ENCODE measurements around the gene NRARP. TPM values are rescaled to one million over a fixed set of nuclear protein-coding genes. Genes with fewer than 3 reads are reported as not detected.

The NRARP gene
- total and polyA plus RNA-seq, 2 of the 13 experiments (the other 11 are each of a cell fraction or from before 2014, with no cell fraction given) = 0.22 to 0.46 TPM

DNA sequence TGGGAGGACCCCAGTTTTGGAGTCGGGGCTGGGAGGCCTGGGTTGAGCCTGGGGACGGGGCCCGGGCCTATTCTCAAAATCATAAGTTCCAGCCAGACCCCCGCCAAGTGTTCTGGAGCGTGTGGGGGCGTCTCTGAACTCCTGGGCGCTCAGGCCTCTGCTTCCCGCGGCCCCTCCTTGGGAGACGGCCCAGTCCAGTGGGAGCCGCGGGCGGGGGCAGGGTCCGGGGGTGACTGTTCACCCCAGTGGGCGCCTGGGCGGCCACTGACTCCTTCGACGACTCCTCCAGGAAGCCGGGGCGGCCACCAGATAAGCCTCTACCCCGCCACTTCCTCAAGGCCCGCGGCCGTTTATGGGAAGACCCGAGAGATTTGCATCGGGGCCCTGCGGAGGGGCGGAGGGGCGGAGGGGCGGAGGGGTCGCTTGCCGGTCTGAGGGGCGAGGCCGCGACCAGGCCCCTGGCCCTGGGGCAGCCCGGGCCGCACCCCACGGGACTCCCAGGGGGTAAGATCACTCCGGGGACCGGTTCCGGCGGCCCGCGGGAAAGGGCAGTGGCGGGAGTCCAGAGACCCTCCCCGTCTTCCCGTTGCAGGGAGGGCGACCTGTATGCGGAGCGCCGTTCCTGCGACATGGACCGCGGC lies 23.9 kb downstream of the NRARP start:
- POLR2A ChIA-PET = interaction anchor here (0.7 to 2.8 kb wide), 26 partner anchors 9 to 340 kb away, joined by 3 to 78 read pairs (median 8); partner anchors contain the start of genes ENTPD8, EXD3, NELFB and NOXA1
- Histone ChIP-seq H3K4me1 (ENCODE audit: insufficient read depth, low read length) (peaks cover 21% of the 10 kb centered on the region), H3K4me3 (replicated peaks in 1 of 3; ENCODE audit: insufficient read depth in 1 of 3, low read depth in 2 of 3, low read length in 3 of 3) (peak overlapping the region; percentile 87 to 90 (median 88)), H3K27me3 (ENCODE audit: control insufficient read depth in 1 of 2, insufficient read depth in 2 of 2, low read length in 2 of 2) (no peaks in the 10 kb centered on the region; a peak in 1 of 5 replicates), H3K9me3 (ENCODE audit: low read length) (no peaks in the 10 kb centered on the region), H3K4me2 (ENCODE audit: low read depth, low read length) (peak overlapping the region; percentile 88), H3K36me3 (replicated peaks in 1 of 2; ENCODE audit: control insufficient read depth in 1 of 2, insufficient read depth in 2 of 2, low read length in 2 of 2) (peaks cover 0 to 11% of the 10 kb centered on the region in 2 experiments; a peak in 3 of 5 replicates), H3K9ac (ENCODE audit: insufficient read depth, low read depth, low read length) (peak overlapping the region; percentile 82), H4K20me1 (ENCODE audit: insufficient read depth, low read length) (no peaks in the 10 kb centered on the region), H3K27ac (ENCODE audit: extremely low read length, insufficient read depth, low read length) (peak overlapping the region; percentile 90), H3K79me2 (ENCODE audit: insufficient read depth, low read length) (peaks cover 6% of the 10 kb centered on the region), H2AFZ (ENCODE audit: low read length) (no peak overlapping the region)
- ATAC-seq (peak; percentile 0; the same call in 2 of the 3 replicates), DNase-seq (ENCODE audit: low spot score) (no peak), FAIRE-seq (no peak)
- TF ChIP-seq ZMYM3 (CRISPR knock-in tag; IDR thresholded peaks at IDR 0.05) = no peak
- TF ChIP-seq ZNF350 (CRISPR knock-in tag; IDR thresholded peaks at IDR 0.05; ENCODE audit: borderline replicate concordance, low read depth) = 0 out of 2 replicates have a peak, but pooled peaks have one; percentile 7
- TF ChIP-seq KLF16 (CRISPR knock-in tag; IDR thresholded peaks at IDR 0.05) = no peak
- 0 out of 2 replicates have a peak, but pooled peaks have one; percentile 2 for TF ChIP-seq ZNF274 (CRISPR knock-in tag; IDR thresholded peaks at IDR 0.05)
- peak; percentile 43; the same call in 1 of the 2 replicates for TF ChIP-seq ZNF563 (CRISPR knock-in tag; IDR thresholded peaks at IDR 0.05)
- TF ChIP-seq ZNF234 (CRISPR knock-in tag; conservative IDR thresholded peaks at IDR 0.05) = 0 out of 2 replicates have a peak, but pooled peaks have one; percentile 2
- peak; percentile 44; the same call in 1 of the 2 replicates for TF ChIP-seq HES4 (CRISPR knock-in tag; IDR thresholded peaks at IDR 0.05; ENCODE audit: borderline replicate concordance)
- in situ Hi-C loops (cut with HindIII; ENCODE audit: extremely low pct_ligation_motif_present, low pct_unique_long_range_greater_than_20kb) (no loop called here), intact Hi-C loops (cut with micrococcal nuclease; ENCODE audit: unreplicated experiment) (no loop called here)
- CTCF ChIA-PET (ENCODE audit: low intra/inter-chr PET ratio, low total read pairs) = no interaction called here
- no TSS peak for BruUV-seq (replicated peaks)
- 0% methylated on average over 3 of the region's 54 CpGs for WGBS (ENCODE audit: low lambda C conversion rate)
